SH-SY5Y (cell line): ENCODE results near the gene MYH7B.

Experiments used
- GATA2 ChIP-seq: IDR thresholded peaks from 2 replicates; pipeline ENCODE4 v1.6.1; 2011; ENCODE audit warnings: mild to moderate bottlenecking, low read depth, low read length
- GATA3 ChIP-seq: IDR thresholded peaks from 2 replicates; pipeline ENCODE4 v1.6.1; 2011; ENCODE audit warnings: low read depth, mild to moderate bottlenecking, low read length, moderate library complexity

GRCh38 chr20:34988191-34988540 lies 32.5 kb downstream of the MYH7B start:
- no peak for TF ChIP-seq GATA2
- no peak for TF ChIP-seq GATA3
